ENCODE measurements around the gene ARMH3. TPM values are rescaled to one million over a fixed set of nuclear protein-coding genes. Genes with fewer than 3 reads are reported as not detected.

Gene ARMH3
- total and polyA plus RNA-seq, 10 of the 15 experiments (the other 5 are each of a cell fraction or from before 2014, with no cell fraction given), result 13.0 to 33.0 (median 16.4) TPM

- no peak overlapping the region for H3K27ac ChIP-seq (ENCODE audit: control insufficient read depth, insufficient read depth)
- ChIA-PET POLR2A (interaction anchor here (0.5 kb wide), 1 partner anchor 10 kb away, joined by 7 read pairs; no protein-coding TSS in a partner anchor), CTCF (interaction anchor here (1.4 to 2.3 kb wide), 3 partner anchors 10 to 261 kb away, joined by 3 to 7 read pairs (median 3); no protein-coding TSS in a partner anchor), RAD21 (ENCODE audit: unreplicated experiment) (interaction anchor here (1.1 kb wide), 1 partner anchor 262 kb away, joined by 3 read pairs; no protein-coding TSS in a partner anchor), SMC1A (ENCODE audit: uncharacterized antibody, unreplicated experiment) (interaction anchor here (1.1 kb wide), 1 partner anchor 407 kb away, joined by 3 read pairs; no protein-coding TSS in a partner anchor)
- no peak overlapping the region for H3K9ac ChIP-seq (ENCODE audit: control insufficient read depth, insufficient read depth, low read length)
- 100% methylated on average over 1 of the region's 1 CpG for WGBS (ENCODE audit: insufficient coverage, insufficient replicate concordance, low lambda C conversion rate, missing lambda C conversion rate)
- no peak for DNase-seq (ENCODE audit: low read depth, low spot score)
- no peaks in the 10 kb centered on the region for H3K79me2 ChIP-seq (ENCODE audit: control insufficient read depth, insufficient read depth, low read length)
- no peaks in the 10 kb centered on the region for H3K27me3 ChIP-seq (replicated peaks in 1 of 2; ENCODE audit: control insufficient read depth in 2 of 2, insufficient read depth in 2 of 2, low read length in 1 of 2)
- no peak for ATAC-seq
- no peak for FAIRE-seq
- no peaks in the 10 kb centered on the region for H3K4me1 ChIP-seq (ENCODE audit: control insufficient read depth, insufficient read depth, low read length)
- peaks cover 0 to 5% of the 10 kb centered on the region in 2 experiments; a peak in 2 of 4 replicates for H3K36me3 ChIP-seq (ENCODE audit: control insufficient read depth in 2 of 2, insufficient read depth in 2 of 2, low read length in 1 of 2)
- H3K4me2 ChIP-seq (ENCODE audit: control insufficient read depth, insufficient read depth), result no peak overlapping the region
- H4K20me1 ChIP-seq (ENCODE audit: control insufficient read depth, insufficient read depth), result no peaks in the 10 kb centered on the region
- no peak overlapping the region for H3K4me3 ChIP-seq
- no peak overlapping the region for H2AFZ ChIP-seq (ENCODE audit: control insufficient read depth, low read depth, low read length)
- in situ Hi-C loops (cut with MboI), result no loop called here
- no peak for TF ChIP-seq CEBPB (IDR thresholded peaks at IDR 0.05; ENCODE audit: borderline replicate concordance in 1 of 2, low read depth in 2 of 2, low read length in 2 of 2)
- H3K9me3 ChIP-seq (replicated peaks; ENCODE audit: control insufficient read depth, insufficient read depth, low read length), result no peaks in the 10 kb centered on the region
- BruUV-seq (replicated peaks), result no TSS peak
- intact Hi-C loops (cut with micrococcal nuclease; ENCODE audit: unreplicated experiment), result no loop called here
These were observed 46.4 kb upstream of the ARMH3 start for GRCh38 chr10:102102421-102102820.

DNA sequence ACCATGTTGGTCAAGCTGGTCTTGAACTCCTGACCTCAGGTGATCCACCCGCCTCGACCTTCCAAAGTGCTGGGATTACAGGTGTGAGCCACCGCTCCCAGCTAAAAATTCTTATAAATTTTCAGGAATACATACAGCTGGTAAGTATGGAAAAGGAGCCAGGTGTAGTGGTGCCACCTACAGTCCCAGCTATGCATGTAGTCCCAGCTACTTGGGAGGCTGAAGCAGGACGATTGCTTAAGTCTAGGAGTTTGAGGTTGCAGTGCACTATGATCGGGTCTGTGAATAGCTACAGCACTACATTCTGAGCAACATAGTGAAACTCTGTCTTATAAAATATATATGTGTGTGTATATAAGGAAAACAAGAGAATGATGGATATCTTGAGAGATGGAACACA lies 45.2 kb upstream of the ARMH3 start:
- Histone ChIP-seq H3K4me3 (no peak overlapping the region), H3K27ac (ENCODE audit: control insufficient read depth, insufficient read depth) (no peak overlapping the region), H3K36me3 (ENCODE audit: control insufficient read depth in 2 of 2, insufficient read depth in 2 of 2, low read length in 1 of 2) (no peaks in the 10 kb centered on the region), H4K20me1 (ENCODE audit: control insufficient read depth, insufficient read depth) (no peaks in the 10 kb centered on the region), H3K27me3 (replicated peaks in 1 of 2; ENCODE audit: control insufficient read depth in 2 of 2, insufficient read depth in 2 of 2, low read length in 1 of 2) (no peaks in the 10 kb centered on the region), H3K4me2 (ENCODE audit: control insufficient read depth, insufficient read depth) (no peak overlapping the region), H2AFZ (ENCODE audit: control insufficient read depth, low read depth, low read length) (no peak overlapping the region), H3K9me3 (replicated peaks; ENCODE audit: control insufficient read depth, insufficient read depth, low read length) (no peaks in the 10 kb centered on the region), H3K79me2 (ENCODE audit: control insufficient read depth, insufficient read depth, low read length) (no peaks in the 10 kb centered on the region), H3K9ac (ENCODE audit: control insufficient read depth, insufficient read depth, low read length) (no peak overlapping the region), H3K4me1 (ENCODE audit: control insufficient read depth, insufficient read depth, low read length) (no peaks in the 10 kb centered on the region)
- in situ Hi-C loops (cut with MboI) (no loop called here), intact Hi-C loops (cut with micrococcal nuclease; ENCODE audit: unreplicated experiment) (no loop called here)
- FAIRE-seq (no peak), ATAC-seq (no peak), DNase-seq (ENCODE audit: low read depth, low spot score) (no peak)
- ChIA-PET POLR2A (interaction anchor here (0.6 to 0.9 kb wide), 4 partner anchors 12 to 1230 kb away, joined by 3 to 4 read pairs (median 3); no protein-coding TSS in a partner anchor), SMC1A (ENCODE audit: uncharacterized antibody, unreplicated experiment) (interaction anchor here (1.0 to 1.4 kb wide), 4 partner anchors 8 to 85 kb away, joined by 3 to 4 read pairs (median 3); no protein-coding TSS in a partner anchor), RAD21 (ENCODE audit: unreplicated experiment) (interaction anchor here (0.6 kb wide), 1 partner anchor 303 kb away, joined by 3 read pairs; no protein-coding TSS in a partner anchor), CTCF (interaction anchor here (0.6 to 1.4 kb wide), 5 partner anchors 12 to 368 kb away, joined by 3 to 6 read pairs (median 3); no protein-coding TSS in a partner anchor)
- no TSS peak for BruUV-seq (replicated peaks)
- WGBS (ENCODE audit: insufficient coverage, insufficient replicate concordance, low lambda C conversion rate, missing lambda C conversion rate), result 69% methylated on average over 5 of the region's 5 CpGs
- no peak for TF ChIP-seq MTA3 (IDR thresholded peaks at IDR 0.05; ENCODE audit: borderline replicate concordance, low read length)
- no peak for TF ChIP-seq SREBF2 (IDR thresholded peaks at IDR 0.05; ENCODE audit: low read length)
- TF ChIP-seq PML (IDR thresholded peaks at IDR 0.05; ENCODE audit: low read length), result no peak
- TF ChIP-seq ZNF207 (IDR thresholded peaks at IDR 0.05; ENCODE audit: borderline replicate concordance), result no peak
- no peak for TF ChIP-seq ETV6 (conservative IDR thresholded peaks at IDR 0.05 in 1 of 2, IDR thresholded peaks at IDR 0.05 in 1 of 2; ENCODE audit: borderline replicate concordance in 1 of 2, low read depth in 1 of 2)
- no peak for TF ChIP-seq NFIC (IDR thresholded peaks at IDR 0.05; ENCODE audit: low read depth, low read length)
- no peak for TF ChIP-seq NR2C2 (IDR thresholded peaks at IDR 0.05; ENCODE audit: borderline replicate concordance, control insufficient read depth, insufficient read length, low read depth)
- TF ChIP-seq POLR2AphosphoS5 (IDR thresholded peaks at IDR 0.05; ENCODE audit: low read length), result no peak
- no peak for TF ChIP-seq ESRRA (IDR thresholded peaks at IDR 0.05; ENCODE audit: low read length)
- no peak for TF ChIP-seq PRDM15 (CRISPR knock-in tag; IDR thresholded peaks at IDR 0.05)
